SK-N-MC (cell line): ENCODE results near the gene ATG9B.

ENCODE experiments used
- EZH2 ChIP-seq: fragments of 200-600 bp; sonication (generic); IDR thresholded peaks from one replicate; pipeline ENCODE4 v1.6.1; 2017; ENCODE audit warnings: antibody characterized with exemption
- FOXP2 ChIP-seq: optimal IDR thresholded peaks from 2 replicates; pipeline ENCODE3; 2011; ENCODE audit warnings: mild to moderate bottlenecking, moderate library complexity; ENCODE audit not compliant: insufficient read depth; ENCODE audit errors: extremely low read length, control extremely low read depth

- TF ChIP-seq EZH2 = no peak
- TF ChIP-seq FOXP2 = no peak
Observed at GRCh38 chr7:151073990-151074389, 49.7 kb upstream of the ATG9B start.
